Vagina (tissue), 2 donors: Measurements from ENCODE around the gene NKPD1. TPM values are rescaled to one million over a fixed set of nuclear protein-coding genes. Genes with fewer than 3 reads are reported as not detected.

Experiments used
- DNase-seq, 2 donors: peaks; one replicate each; pipeline ENCODE4 v3.0.0-alpha.2; 2017; ENCODE audit errors: extremely low spot score in 2 of 2
- H3K27ac ChIP-seq: fragments of 200-600 bp; sonication (generic); one replicate; pipeline ENCODE4 v1.5.1; 2019
- H3K27me3 ChIP-seq: fragments of 200-600 bp; sonication (generic); one replicate; pipeline ENCODE4 v1.5.1; 2019
- H3K36me3 ChIP-seq, 2 donors: fragments of 200-600 bp; sonication (generic); one replicate each; pipeline ENCODE4 v1.5.1; 2017 to 2019
- H3K4me1 ChIP-seq: fragments of 200-600 bp; sonication (generic); one replicate; pipeline ENCODE4 v1.5.1; 2019
- H3K4me3 ChIP-seq, 2 donors: fragments of 200-600 bp; sonication (generic); 1 replicate in 1 of 2; 2 replicates in 1 of 2; pipeline ENCODE4 v1.5.1; 2016 to 2019
- H3K9me3 ChIP-seq: fragments of 200-600 bp; sonication (generic); one replicate; pipeline ENCODE4 v1.5.1; 2019
- POLR2A ChIP-seq, 2 donors: fragments of 450-650 bp; IDR thresholded peaks; one replicate each; pipeline ENCODE4 v1.6.1; 2017; ENCODE audit warnings: antibody characterized with exemption in 2 of 2, mild to moderate bottlenecking in 2 of 2, moderate library complexity in 2 of 2
- POLR2AphosphoS5 ChIP-seq, 2 donors: sonication (generic); formaldehyde crosslinking; IDR thresholded peaks; one replicate each; pipeline ENCODE4 v1.9.0; 2017; ENCODE audit warnings: antibody characterized with exemption in 2 of 2, mild to moderate bottlenecking in 2 of 2, low read depth in 1 of 2; ENCODE audit not compliant: insufficient read depth in 1 of 2
- intact Hi-C: fragments of 100-400 bp; cut with DNase I; formaldehyde crosslinking; loops from one replicate; pipeline ENCODE4 v1.15.1; 2023
- total RNA-seq: library from RNA; depleted of rRNA; stranded (reverse); fragments of >200 nt; gene quantifications from one replicate; pipeline ENCODE4 v1.2.3, GENCODE V29; 2016
- TF ChIP-seq, protein P1 (sequence below), 3 experiments: fragments of 450-650 bp in 2 of 3; fragments of 200-600 bp in 1 of 3; sonication (generic) in 1 of 3; IDR thresholded peaks; one replicate each; pipeline ENCODE4 v1.5.1; 2017 to 2019; ENCODE audit warnings: antibody characterized with exemption in 3 of 3, mild to moderate bottlenecking in 2 of 3, moderate library complexity in 2 of 3

NKPD1 gene
- total RNA-seq, 1 donor from 2014 or later: 14.0 TPM

DNA sequence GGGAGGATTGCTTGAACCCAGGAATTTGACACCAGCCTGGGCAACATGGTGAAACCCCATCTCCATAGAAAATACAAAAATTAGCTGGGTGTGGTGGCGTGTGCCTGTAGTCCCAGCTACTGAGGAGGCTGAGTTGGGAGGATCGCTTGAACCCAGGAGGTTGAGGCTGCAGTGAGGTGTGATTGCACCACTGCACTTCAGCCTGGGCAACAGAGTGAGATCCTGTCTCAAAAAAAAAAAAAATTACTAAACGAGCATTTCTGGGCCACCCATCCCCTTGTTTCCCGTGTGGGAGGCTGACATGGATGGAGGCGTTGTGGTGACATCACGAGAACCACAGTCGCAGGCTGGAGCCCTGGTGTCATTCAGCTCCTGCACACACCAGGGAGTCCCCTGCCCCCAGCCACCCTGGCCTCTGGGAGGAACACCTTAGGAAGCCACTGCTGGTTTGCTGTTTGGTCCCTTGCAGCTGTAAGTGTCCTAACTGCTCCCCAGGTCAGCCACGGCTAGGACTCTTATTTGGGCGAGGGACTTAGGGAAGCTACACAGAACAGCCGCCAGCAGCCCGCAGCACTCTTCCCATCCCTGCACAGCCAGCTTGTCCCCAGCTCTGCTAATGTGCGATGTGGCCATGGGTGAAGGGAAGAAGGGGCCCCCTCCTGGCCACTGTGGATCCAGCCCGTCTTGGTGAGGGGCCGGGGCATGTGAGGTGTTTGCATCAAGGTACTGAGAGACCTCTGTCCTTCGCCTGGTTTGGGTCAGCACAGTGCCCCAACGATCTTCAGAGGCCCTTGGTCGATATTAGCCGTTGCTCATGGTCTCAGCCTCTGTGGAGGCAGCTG, 12.7 kb downstream of the NKPD1 start:
- intact Hi-C loops: no loop called here
- no peaks in the 10 kb centered on the region for H3K9me3 ChIP-seq
- TF ChIP-seq, protein P1, sequence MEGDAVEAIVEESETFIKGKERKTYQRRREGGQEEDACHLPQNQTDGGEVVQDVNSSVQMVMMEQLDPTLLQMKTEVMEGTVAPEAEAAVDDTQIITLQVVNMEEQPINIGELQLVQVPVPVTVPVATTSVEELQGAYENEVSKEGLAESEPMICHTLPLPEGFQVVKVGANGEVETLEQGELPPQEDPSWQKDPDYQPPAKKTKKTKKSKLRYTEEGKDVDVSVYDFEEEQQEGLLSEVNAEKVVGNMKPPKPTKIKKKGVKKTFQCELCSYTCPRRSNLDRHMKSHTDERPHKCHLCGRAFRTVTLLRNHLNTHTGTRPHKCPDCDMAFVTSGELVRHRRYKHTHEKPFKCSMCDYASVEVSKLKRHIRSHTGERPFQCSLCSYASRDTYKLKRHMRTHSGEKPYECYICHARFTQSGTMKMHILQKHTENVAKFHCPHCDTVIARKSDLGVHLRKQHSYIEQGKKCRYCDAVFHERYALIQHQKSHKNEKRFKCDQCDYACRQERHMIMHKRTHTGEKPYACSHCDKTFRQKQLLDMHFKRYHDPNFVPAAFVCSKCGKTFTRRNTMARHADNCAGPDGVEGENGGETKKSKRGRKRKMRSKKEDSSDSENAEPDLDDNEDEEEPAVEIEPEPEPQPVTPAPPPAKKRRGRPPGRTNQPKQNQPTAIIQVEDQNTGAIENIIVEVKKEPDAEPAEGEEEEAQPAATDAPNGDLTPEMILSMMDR (IDR thresholded peaks at IDR 0.05): no peak
- TF ChIP-seq POLR2A (IDR thresholded peaks at IDR 0.05): no peak
- no peak for TF ChIP-seq POLR2AphosphoS5 (IDR thresholded peaks at IDR 0.05; ENCODE audit: insufficient read depth in 1 of 2, low read depth in 1 of 2)
- H3K27ac ChIP-seq: no peak overlapping the region
- H3K4me1 ChIP-seq: peaks cover 18% of the 10 kb centered on the region
- H3K4me3 ChIP-seq: no peak overlapping the region
- no peak for DNase-seq
- peaks cover 0 to 9% of the 10 kb centered on the region in 2 donors for H3K36me3 ChIP-seq
- no peaks in the 10 kb centered on the region for H3K27me3 ChIP-seq

DNA sequence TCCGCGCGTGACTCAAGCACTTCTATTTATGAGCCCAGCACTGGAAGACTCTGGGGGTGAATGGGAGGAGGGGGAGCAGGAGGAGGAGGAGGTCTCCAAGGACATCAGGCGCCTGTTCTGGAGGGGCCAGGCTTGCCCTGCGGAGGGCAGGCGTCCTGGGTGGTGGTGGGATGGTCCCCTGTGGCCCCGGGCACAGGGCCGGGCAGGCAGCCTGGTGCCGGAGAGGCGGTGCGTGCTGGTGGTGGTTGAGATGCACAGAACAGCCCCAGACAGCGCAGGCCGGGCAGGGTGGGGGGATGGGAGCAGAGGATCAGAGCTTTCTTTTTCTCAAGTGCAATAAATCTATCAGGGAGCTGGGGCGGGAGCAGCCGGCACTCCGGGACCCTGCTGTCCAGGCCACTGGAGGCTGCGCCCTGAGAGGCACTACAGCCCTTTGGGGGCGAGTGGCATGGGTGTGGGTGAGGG, 14.0 kb downstream of the NKPD1 start:
- TF ChIP-seq POLR2AphosphoS5 (IDR thresholded peaks at IDR 0.05; ENCODE audit: insufficient read depth in 1 of 2, low read depth in 1 of 2) (peak in 1 of 2 donors; percentile 2), POLR2A (IDR thresholded peaks at IDR 0.05) (no peak)
- Histone ChIP-seq H3K27ac (no peak overlapping the region), H3K9me3 (no peaks in the 10 kb centered on the region), H3K4me1 (peaks cover 6% of the 10 kb centered on the region), H3K4me3 (no peak overlapping the region), H3K27me3 (no peaks in the 10 kb centered on the region), H3K36me3 (peaks cover 0 to 20% of the 10 kb centered on the region in 2 donors)
- intact Hi-C loops: no loop called here
- no peak for DNase-seq

DNA sequence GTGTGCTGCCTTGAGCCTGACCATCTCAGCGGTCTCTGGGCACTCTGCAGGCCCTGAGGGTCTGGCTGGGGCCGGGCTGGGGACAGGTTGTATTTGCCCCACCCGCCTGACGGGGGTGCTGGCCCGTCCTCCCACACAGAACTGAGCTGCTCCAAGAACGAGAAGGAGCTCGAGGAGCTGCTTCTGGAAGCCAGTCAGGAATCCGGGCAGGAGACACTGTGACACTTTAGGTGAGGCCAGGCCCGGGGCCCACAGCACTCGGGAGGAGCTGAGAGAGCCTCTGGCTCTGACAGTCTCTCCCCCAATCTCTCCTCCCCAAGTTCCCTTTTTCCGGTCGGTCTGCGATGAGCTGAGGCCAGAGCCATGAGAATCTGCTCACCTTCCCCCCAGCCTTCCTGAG, 14.5 kb downstream of the NKPD1 start:
- Histone ChIP-seq H3K4me1 (peaks cover under 1% of the 10 kb centered on the region), H3K36me3 (peaks cover 0 to 20% of the 10 kb centered on the region in 2 donors), H3K27ac (no peak overlapping the region), H3K4me3 (no peak overlapping the region), H3K27me3 (no peaks in the 10 kb centered on the region), H3K9me3 (no peaks in the 10 kb centered on the region)
- intact Hi-C loops: no loop called here
- TF ChIP-seq POLR2AphosphoS5 (IDR thresholded peaks at IDR 0.05; ENCODE audit: insufficient read depth in 1 of 2, low read depth in 1 of 2) (no peak), POLR2A (IDR thresholded peaks at IDR 0.05) (no peak)
- TF ChIP-seq, protein P1 (IDR thresholded peaks at IDR 0.05): no peak
- no peak for DNase-seq

DNA sequence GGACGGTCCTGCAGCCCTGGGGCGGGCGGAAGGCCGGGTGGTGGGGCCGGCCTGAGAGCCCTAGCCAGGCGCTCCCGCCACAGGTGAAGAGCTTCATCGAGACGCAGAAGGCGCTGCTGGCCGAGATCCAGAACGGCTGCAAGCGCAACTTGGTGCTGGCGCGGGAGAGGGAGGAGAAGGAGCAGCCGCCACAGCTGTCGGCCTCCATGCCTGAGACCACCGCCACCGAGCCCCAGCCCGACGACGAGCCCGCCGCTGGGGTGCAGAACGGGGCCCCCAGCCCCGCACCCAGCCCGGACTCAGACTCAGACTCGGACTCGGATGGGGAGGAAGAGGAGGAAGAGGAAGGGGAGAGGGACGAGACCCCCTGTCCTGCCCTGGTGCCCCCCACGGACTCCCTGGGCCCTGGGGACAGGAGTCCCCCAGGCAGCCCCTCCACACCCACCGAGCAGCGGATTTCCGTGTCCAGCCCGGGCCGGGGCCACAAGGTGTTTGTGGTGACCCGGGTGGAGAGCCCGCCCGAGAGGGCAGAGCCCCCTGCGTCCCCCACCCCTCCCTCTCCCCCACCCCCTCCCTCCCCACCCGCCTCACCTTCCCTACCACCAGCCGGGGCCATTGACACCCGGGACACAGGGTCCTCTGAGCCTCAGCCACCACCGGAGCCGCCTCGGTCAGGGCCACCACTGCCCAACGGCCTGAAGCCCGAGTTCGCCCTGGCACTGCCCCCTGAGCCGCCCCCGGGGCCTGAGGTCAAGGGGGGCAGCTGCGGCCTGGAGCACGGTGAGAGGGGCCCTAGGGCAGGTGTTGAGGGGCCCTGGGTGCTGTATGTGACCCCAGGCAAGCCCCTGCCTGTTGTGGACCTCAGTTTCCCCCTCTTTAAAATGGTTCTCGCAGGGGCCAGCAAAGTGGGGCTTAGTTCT, 15.3 kb downstream of the NKPD1 start:
- TF ChIP-seq POLR2AphosphoS5 (IDR thresholded peaks at IDR 0.05; ENCODE audit: insufficient read depth in 1 of 2, low read depth in 1 of 2) (no peak), POLR2A (IDR thresholded peaks at IDR 0.05) (no peak)
- TF ChIP-seq, protein P1 (IDR thresholded peaks at IDR 0.05): no peak
- no peak for DNase-seq
- Histone ChIP-seq H3K4me1 (no peaks in the 10 kb centered on the region), H3K27ac (no peak overlapping the region), H3K4me3 (no peak overlapping the region), H3K36me3 (peaks cover 0 to 20% of the 10 kb centered on the region in 2 donors), H3K9me3 (no peaks in the 10 kb centered on the region), H3K27me3 (no peaks in the 10 kb centered on the region)
- intact Hi-C loops: no loop called here
